ENCODE results near the gene BHLHE40. TPM values are rescaled to one million over a fixed set of nuclear protein-coding genes. Genes with fewer than 3 reads are reported as not detected.

BHLHE40 gene
- total RNA-seq, 1 donor from 2014 or later, result 347 TPM

DNA sequence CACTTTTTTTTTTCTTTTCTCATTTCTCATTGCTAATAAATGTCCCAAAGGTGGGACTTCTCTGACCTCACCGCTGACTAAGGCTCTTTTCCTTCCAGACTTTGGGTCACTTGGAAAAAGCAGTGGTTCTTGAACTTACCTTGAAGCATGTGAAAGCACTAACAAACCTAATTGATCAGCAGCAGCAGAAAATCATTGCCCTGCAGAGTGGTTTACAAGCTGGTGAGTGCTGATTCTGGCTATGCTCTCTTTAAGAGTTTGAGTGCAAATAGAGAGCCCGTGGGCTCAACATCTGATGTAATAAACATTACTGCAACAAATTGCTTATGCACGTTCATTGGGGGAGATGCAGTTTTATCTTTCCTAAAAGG, 2.0 kb downstream of the BHLHE40 start:
- H3K27ac ChIP-seq, result peak overlapping the region; percentile 98
- peak overlapping the region; percentile 76 to 92 for H3K4me3 ChIP-seq
- H3K36me3 ChIP-seq, result no peaks in the 10 kb centered on the region
- H3K27me3 ChIP-seq, result no peaks in the 10 kb centered on the region
- H3K4me1 ChIP-seq, result peaks cover 73% of the 10 kb centered on the region
- no peaks in the 10 kb centered on the region for H3K9me3 ChIP-seq
- no peak for DNase-seq (ENCODE audit: extremely low spot score in 2 of 2)
- TF ChIP-seq, protein P1, sequence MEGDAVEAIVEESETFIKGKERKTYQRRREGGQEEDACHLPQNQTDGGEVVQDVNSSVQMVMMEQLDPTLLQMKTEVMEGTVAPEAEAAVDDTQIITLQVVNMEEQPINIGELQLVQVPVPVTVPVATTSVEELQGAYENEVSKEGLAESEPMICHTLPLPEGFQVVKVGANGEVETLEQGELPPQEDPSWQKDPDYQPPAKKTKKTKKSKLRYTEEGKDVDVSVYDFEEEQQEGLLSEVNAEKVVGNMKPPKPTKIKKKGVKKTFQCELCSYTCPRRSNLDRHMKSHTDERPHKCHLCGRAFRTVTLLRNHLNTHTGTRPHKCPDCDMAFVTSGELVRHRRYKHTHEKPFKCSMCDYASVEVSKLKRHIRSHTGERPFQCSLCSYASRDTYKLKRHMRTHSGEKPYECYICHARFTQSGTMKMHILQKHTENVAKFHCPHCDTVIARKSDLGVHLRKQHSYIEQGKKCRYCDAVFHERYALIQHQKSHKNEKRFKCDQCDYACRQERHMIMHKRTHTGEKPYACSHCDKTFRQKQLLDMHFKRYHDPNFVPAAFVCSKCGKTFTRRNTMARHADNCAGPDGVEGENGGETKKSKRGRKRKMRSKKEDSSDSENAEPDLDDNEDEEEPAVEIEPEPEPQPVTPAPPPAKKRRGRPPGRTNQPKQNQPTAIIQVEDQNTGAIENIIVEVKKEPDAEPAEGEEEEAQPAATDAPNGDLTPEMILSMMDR (IDR thresholded peaks at IDR 0.05), result no peak
- TF ChIP-seq POLR2A (IDR thresholded peaks at IDR 0.05) (no peak), POLR2AphosphoS5 (IDR thresholded peaks at IDR 0.05; ENCODE audit: insufficient read depth in 1 of 2, low read depth in 1 of 2) (no peak)
- intact Hi-C loops (cut with DNase I), result loop anchor here (5.0 kb wide), 1 partner anchor 154 kb away; no protein-coding TSS in a partner anchor

DNA sequence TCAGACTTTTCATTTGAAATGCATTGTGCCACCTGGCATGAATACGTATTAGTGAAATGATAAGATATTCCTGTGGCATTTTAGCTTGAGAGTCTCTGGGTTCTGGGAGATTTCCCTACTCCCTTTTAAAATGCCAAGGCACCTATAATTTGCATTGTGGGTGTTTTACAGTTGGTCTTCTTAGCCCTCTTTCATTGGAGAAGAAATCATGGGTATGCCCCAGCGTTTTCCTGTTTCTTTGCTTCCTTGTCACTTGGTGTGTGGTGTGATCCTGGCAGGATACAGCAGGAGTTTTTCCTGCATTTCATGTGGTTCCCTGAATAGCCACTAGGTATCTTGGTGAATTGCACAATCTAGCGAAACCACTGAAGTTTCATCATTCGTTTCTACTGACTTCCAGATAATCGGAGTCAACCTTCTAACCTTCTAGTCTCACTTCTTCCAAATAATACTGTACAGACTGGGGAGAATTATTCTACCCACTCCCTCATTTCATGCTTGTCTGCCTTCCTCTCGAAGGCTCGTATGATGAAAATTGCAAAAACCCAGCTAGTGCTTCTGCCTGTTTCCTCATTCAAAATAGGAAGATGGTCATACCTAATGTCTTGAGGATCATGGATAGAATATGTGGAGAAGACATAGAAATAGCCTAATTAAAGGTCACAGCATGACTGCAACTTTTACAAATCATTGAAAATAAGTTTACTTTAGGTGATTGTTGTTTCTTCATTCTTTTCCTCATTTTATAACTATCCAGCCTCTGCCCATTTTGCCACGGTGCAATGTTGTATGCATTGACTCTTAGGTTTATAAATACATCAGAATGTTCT, 2.6 kb downstream of the BHLHE40 start:
- intact Hi-C loops (cut with DNase I), result loop anchor here (5.0 kb wide), 1 partner anchor 155 kb away; no protein-coding TSS in a partner anchor
- Histone ChIP-seq H3K4me3 (peak overlapping the region; percentile 76 to 92), H3K27me3 (no peaks in the 10 kb centered on the region), H3K36me3 (no peaks in the 10 kb centered on the region), H3K4me1 (peaks cover 74% of the 10 kb centered on the region), H3K9me3 (no peaks in the 10 kb centered on the region), H3K27ac (peak overlapping the region; percentile 98)
- TF ChIP-seq POLR2AphosphoS5 (IDR thresholded peaks at IDR 0.05; ENCODE audit: insufficient read depth in 1 of 2, low read depth in 1 of 2) (no peak), POLR2A (IDR thresholded peaks at IDR 0.05) (no peak)
- TF ChIP-seq, protein P1 (IDR thresholded peaks at IDR 0.05), result peak in 1 of 3 experiments; percentile 53
- no peak for DNase-seq (ENCODE audit: extremely low spot score in 2 of 2)

DNA sequence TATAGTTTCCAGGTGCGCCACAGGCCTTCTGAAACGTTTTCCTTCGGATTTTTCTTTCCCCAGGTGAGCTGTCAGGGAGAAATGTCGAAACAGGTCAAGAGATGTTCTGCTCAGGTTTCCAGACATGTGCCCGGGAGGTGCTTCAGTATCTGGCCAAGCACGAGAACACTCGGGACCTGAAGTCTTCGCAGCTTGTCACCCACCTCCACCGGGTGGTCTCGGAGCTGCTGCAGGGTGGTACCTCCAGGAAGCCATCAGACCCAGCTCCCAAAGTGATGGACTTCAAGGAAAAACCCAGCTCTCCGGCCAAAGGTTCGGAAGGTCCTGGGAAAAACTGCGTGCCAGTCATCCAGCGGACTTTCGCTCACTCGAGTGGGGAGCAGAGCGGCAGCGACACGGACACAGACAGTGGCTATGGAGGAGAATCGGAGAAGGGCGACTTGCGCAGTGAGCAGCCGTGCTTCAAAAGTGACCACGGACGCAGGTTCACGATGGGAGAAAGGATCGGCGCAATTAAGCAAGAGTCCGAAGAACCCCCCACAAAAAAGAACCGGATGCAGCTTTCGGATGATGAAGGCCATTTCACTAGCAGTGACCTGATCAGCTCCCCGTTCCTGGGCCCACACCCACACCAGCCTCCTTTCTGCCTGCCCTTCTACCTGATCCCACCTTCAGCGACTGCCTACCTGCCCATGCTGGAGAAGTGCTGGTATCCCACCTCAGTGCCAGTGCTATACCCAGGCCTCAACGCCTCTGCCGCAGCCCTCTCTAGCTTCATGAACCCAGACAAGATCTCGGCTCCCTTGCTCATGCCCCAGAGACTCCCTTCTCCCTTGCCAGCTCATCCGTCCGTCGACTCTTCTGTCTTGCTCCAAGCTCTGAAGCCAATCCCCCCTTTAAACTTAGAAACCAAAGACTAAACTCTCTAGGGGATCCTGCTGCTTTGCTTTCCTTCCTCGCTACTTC, 3.8 kb downstream of the BHLHE40 start:
- Histone ChIP-seq H3K36me3 (no peaks in the 10 kb centered on the region), H3K4me3 (peak overlapping the region; percentile 19 to 76), H3K27ac (peak overlapping the region; percentile 98), H3K27me3 (no peaks in the 10 kb centered on the region), H3K9me3 (no peaks in the 10 kb centered on the region), H3K4me1 (peaks cover 69% of the 10 kb centered on the region)
- TF ChIP-seq, protein P1 (IDR thresholded peaks at IDR 0.05), result no peak
- TF ChIP-seq POLR2AphosphoS5 (IDR thresholded peaks at IDR 0.05; ENCODE audit: insufficient read depth in 1 of 2, low read depth in 1 of 2), result peak in 1 of 2 donors; percentile 57
- DNase-seq (ENCODE audit: extremely low spot score in 2 of 2), result no peak
- intact Hi-C loops (cut with DNase I), result loop anchor here (5.0 kb wide), 1 partner anchor 156 kb away; no protein-coding TSS in a partner anchor

DNA sequence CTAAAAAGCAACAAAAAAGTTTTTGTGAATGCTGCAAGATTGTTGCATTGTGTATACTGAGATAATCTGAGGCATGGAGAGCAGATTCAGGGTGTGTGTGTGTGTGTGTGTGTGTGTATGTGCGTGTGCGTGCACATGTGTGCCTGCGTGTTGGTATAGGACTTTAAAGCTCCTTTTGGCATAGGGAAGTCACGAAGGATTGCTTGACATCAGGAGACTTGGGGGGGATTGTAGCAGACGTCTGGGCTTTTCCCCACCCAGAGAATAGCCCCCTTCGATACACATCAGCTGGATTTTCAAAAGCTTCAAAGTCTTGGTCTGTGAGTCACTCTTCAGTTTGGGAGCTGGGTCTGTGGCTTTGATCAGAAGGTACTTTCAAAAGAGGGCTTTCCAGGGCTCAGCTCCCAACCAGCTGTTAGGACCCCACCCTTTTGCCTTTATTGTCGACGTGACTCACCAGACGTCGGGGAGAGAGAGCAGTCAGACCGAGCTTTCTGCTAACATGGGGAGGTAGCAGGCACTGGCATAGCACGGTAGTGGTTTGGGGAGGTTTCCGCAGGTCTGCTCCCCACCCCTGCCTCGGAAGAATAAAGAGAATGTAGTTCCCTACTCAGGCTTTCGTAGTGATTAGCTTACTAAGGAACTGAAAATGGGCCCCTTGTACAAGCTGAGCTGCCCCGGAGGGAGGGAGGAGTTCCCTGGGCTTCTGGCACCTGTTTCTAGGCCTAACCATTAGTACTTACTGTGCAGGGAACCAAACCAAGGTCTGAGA, 4.7 kb downstream of the BHLHE40 start:
- no peak for DNase-seq (ENCODE audit: extremely low spot score in 2 of 2)
- H3K27ac ChIP-seq, result peak overlapping the region; percentile 98
- no peaks in the 10 kb centered on the region for H3K27me3 ChIP-seq
- H3K4me3 ChIP-seq, result peak overlapping the region; percentile 19 to 76
- peaks cover 76% of the 10 kb centered on the region for H3K4me1 ChIP-seq
- no peaks in the 10 kb centered on the region for H3K9me3 ChIP-seq
- intact Hi-C loops (cut with DNase I), result loop anchor here (5.0 kb wide), 1 partner anchor 157 kb away; no protein-coding TSS in a partner anchor
- TF ChIP-seq POLR2A (IDR thresholded peaks at IDR 0.05) (peak in 1 of 2 donors; percentile 29), POLR2AphosphoS5 (IDR thresholded peaks at IDR 0.05; ENCODE audit: insufficient read depth in 1 of 2, low read depth in 1 of 2) (peak in 1 of 2 donors; percentile 38)
- TF ChIP-seq, protein P1 (IDR thresholded peaks at IDR 0.05), result no peak
- H3K36me3 ChIP-seq, result no peaks in the 10 kb centered on the region
